NCI-H1436 treated with DMSO at 0.1 percent for 48 hours (cell line): ENCODE data around the gene KRT33B.
"Not testable (repeated sequence)": the region's sequence is repeated elsewhere in the genome, so short reads cannot be mapped to it uniquely, and the experiment has no call there.

Experiments
- DNase-seq: peaks from one replicate; lab custom pipeline; 2025; lab: John Stamatoyannopoulos, UW

The KRT33B gene

GRCh38 chr17:41393294-41393693 is 23.7 kb upstream of the KRT33B start:
- DNase-seq: no peak

DNA sequence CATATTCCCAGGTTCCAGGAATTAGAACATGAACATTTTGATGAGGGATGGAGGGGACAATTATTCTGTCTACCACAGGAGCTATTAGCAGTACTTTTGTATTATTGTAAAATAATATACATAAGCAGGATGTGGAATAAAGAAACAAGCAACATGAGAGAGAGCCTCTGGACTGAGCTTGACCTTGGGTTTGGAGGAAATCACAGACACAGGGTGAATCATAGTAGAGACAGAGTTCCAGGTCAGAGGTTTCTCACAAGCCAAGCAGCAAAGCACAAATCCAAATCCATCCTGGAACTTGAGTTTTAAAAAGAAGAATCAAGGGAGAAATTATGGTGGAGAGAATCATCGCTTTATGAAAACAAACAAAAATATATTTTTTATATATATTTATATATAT is 22.7 kb upstream of the KRT33B start:
- no peak for DNase-seq

DNA sequence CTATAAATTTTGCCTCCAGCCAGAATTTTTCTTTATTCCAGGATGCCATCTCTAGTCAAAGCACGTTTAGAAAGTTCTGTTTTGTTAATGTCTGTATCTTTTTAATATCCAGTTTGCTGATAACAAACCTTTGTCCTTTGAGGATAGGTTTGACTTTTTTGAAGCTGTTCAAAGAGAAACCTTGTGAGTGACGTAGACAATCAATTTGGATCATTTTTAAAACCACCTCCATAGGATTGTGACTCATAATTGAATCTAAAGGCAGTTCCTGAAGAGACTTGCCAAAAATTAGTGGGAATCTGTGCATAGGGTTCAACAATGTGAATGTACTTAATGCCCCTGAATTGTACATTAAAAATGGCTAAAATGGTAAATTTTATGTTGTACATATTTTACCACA is 21.9 kb upstream of the KRT33B start:
- DNase-seq: no peak

GRCh38 chr17:41390411-41390938 is 20.9 kb upstream of the KRT33B start:
- DNase-seq: no peak

DNA sequence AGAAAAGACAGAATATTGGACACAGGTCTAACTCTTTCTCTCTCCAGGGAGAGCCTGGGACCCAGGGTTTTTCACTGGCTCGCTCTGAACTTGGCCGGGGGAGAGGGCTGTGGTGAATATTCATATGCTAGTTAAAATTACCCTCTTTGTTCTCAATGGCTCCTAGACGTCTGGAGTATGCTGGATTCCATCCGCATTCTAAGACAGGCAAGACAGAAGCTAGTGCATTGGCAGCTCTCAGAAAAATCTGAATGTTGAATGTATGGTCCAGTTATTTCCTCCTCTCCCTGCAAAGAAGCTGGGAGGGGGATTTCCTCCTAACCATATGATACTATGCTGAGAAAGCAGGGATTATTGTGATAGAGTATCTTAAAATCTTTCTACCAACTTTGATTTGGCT is 18.1 kb upstream of the KRT33B start:
- DNase-seq: no peak

DNA sequence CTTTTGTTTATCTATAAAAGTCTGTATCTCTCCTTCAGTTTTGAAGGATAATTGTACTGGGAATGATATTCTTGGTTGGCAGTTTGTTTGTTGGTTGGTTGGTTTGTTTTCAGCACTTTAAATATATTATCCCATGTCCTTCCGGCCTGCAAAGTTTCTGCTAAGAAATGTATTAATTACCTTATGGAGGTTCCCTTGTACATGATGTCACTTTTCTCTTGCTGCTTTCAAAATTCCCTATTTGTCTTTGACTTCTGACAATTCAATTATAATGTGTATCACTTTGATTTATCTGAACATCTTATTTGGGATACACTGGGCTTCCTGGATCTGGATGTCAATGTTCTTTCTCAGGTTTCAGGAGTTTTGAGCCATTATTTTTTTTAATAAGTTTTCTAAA is 16.6 kb upstream of the KRT33B start:
- no peak for DNase-seq

GRCh38 chr17:41383690-41384089 is 14.1 kb upstream of the KRT33B start:
- DNase-seq: no peak

GRCh38 chr17:41382394-41382793 is 12.8 kb upstream of the KRT33B start:
- no peak for DNase-seq

GRCh38 chr17:41381943-41382342 is 12.3 kb upstream of the KRT33B start, which contains the start of gene KRT34:
KRT34 (minus strand) TSS chr17:41382306; CDS start chr17:41382246, 60 bp downstream.
- DNase-seq: not testable (repeated sequence)

- DNase-seq: not testable (repeated sequence)
These were observed 10.5 kb upstream of the KRT33B start for GRCh38 chr17:41380091-41380490.

DNA sequence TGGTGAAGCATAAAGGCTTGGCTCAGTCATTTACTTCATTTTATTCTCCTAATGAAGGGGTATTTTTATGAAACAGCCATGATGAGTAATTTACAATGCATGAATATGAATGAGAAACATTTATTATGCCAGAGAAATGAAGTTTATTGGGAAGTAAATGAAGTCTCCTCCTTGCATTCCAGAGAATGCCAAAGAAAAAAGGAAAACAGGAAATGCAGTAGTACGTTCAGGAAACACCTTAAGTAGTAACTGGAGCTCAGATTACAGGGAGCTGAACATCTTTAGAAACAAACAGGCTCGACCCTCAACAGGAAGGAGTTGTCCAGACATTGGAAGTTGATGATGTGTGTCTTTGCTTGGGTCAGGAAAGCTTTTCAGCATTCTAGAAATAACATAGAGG is 7.9 kb upstream of the KRT33B start:
- no peak for DNase-seq

- no peak for DNase-seq
These were observed 590 bp downstream of the KRT33B start for GRCh38 chr17:41369023-41369422.

DNA sequence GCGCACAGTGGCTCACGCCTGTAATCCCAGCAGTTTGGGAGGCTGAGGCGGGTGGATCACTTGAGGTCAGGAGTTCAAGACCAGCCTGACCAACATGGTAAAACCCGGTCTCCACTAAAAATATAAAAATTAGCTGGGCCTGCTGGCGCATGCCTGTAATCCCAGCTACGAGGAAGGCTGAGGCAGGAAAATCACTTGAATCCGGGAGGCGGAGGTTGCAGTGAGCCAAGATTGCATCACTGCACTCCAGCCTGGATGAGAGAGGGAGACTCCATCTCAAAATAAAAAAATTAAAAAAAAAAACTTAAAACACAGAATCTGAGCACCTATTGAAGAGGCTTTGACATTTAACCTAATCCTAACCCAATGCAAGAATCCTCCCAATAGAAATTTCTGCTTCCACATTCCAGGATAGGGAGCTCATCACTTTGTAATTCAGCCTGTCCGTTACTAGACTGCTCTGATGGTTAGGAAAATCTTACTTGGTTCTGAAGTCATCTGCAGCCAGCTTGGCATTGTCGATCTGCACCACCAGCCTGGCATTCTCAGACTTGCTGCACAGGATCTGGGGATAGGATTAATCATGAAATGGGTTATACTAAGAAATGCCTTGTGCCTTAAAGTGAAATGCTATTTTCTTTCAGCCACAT is 2.1 kb downstream of the KRT33B start:
- no peak for DNase-seq

DNA sequence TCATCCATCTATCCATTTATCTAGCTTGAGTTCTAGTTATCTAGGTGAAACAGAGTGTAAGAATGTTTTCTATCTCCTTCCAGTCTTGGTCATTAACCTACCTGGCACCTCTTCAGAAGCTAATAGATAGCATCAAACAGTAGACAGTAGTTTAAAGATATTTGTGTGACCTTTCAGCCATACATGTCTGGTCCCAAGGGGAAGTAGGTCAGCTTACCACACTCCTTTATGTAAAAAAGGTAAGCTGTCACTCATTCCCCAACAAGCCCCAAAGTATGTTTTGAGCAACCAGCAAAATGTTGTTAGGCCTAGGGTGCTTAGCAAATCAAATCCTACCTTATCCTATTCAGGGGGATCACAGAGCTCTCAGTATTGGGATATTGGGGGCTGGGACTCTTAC is 3.5 kb downstream of the KRT33B start:
- DNase-seq: no peak

DNA sequence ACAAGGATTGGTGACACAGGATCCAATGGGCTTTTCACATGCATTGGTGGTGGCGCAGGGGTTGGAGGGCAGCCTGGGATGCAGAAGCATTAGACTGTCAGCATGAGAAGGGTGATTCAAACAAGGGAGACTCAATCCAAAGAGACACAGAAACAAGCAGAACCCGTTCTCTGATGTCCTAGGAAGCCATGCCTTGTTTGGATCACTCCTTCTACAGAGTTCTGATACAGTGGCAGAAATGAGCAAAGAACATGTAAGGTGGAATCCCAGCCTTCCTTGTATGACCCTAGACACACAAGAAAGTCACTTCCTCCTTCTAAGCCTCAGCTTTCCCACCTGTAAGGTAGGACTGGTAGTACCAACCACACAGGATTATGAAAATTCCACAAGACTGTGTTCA is 5.7 kb downstream of the KRT33B start:
- no peak for DNase-seq

GRCh38 chr17:41360296-41360995 is 9.2 kb downstream of the KRT33B start:
- DNase-seq: no peak

- no peak for DNase-seq
These were observed 15.1 kb downstream of the KRT33B start for GRCh38 chr17:41354536-41354935.

DNA sequence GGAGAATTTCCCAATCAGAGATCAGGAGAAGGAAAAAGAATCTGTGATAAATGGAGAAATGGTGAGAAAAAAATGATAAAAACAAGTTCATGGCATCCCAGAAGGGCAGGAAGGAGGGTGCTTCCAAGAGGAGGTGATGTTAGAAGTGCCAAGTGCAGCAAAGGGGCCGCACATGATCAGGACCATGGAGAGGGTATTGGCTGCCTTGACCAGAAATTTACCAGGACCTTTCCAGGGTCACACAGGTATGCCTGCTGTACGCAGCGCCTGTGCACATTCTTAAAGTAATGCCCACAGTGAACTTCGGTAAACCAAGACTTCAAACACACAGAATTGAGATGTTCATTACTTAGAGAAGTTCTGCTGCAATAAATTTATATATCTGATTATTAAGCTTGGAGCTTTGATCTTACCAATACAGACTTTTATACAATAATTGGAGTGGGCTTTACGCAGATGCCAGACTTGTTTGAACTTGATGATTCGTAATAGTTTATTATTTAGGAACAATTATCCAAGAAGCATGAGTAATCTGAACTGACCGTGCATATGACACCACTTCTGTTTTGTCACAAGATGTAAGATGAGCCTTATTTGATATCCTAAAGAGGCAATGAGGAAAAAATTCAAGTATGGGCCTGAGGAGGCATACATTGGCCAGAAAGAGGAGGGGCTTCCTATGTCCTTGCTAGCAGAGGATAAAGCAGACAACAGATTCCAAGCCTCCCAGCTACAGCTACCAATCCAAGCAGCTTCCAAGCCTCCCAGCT is 16.8 kb downstream of the KRT33B start:
- no peak for DNase-seq

DNA sequence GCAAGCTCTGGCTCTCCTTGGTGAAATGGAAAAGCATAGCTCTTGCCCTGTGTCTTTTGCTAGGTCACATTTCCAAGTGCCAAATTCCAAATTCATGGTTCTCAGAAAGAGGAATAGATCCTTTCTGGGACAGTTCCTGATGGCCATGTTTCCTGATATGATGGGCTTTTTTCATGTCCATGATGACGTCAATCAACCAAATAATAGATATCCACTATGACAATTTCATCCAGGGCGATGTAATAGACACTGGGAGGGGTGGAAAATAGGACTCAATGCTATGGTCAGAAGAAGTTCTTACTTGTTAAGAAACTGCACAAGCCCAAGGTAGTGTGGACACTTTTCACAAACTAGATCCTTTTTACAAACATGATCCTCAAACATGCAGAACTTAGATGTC is 18.4 kb downstream of the KRT33B start:
- no peak for DNase-seq

DNA sequence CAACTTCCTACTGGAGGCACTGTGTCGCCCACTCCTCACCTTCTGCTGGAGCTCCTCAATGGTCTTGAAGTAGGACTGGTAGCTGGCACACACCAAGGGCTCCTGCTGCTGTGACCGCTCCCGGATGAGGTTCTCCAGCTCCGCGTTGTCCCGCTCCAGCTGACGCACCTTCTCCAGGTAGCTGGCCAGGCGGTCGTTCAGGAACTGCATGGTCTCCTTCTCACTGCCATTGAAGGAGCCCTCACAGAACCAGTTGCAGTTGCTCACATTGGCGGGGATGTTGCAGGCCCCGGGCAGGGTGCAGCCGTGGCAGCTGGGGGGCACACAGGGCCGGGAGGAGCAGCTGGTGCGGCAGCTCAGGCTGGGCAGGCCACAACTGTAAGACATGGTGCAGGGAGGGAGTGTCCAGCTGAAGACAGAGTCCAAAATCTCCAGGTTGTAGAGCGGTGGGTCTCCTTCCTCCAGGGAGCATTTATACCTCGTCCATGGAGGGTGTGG is 19.2 kb downstream of the KRT33B start, which contains the start of gene KRT33A:
Gene KRT33A, minus strand, starts transcription at position 448 of the 498 bp plus-strand sequence. Its CDS starts 61 bp downstream, at position 387.
- DNase-seq: not testable (repeated sequence)

- no peak for DNase-seq
These were observed 21.5 kb downstream of the KRT33B start for GRCh38 chr17:41347869-41348760.
